SK-N-MC (cell line): ENCODE results near the gene CYP3A4.

Experiments used
- EZH2 ChIP-seq: fragments of 200-600 bp; sonication (generic); IDR thresholded peaks from one replicate; pipeline ENCODE4 v1.6.1; 2017; ENCODE audit warnings: antibody characterized with exemption
- POLR2AphosphoS5 ChIP-seq: IDR thresholded peaks from 2 replicates; pipeline ENCODE4 v1.6.1; 2012; ENCODE audit warnings: mild to moderate bottlenecking, low read depth, low read length, borderline replicate concordance

- no peak for TF ChIP-seq EZH2
- TF ChIP-seq POLR2AphosphoS5 = no peak
These were observed 35.0 kb downstream of the CYP3A4 start for GRCh38 chr7:99748846-99749579.
